LNCAP (cell line): Measurements from ENCODE around the gene B4GALT6.

Experiments used
- TF ChIP-seq, protein P1 (sequence below): fragments of 450-650 bp; IDR thresholded peaks from 2 replicates; pipeline ENCODE4 v1.5.1; 2017; ENCODE audit warnings: mild to moderate bottlenecking

B4GALT6 gene

GRCh38 chr18:31666055-31666454 is 18.3 kb downstream of the B4GALT6 start:
- TF ChIP-seq, protein P1, sequence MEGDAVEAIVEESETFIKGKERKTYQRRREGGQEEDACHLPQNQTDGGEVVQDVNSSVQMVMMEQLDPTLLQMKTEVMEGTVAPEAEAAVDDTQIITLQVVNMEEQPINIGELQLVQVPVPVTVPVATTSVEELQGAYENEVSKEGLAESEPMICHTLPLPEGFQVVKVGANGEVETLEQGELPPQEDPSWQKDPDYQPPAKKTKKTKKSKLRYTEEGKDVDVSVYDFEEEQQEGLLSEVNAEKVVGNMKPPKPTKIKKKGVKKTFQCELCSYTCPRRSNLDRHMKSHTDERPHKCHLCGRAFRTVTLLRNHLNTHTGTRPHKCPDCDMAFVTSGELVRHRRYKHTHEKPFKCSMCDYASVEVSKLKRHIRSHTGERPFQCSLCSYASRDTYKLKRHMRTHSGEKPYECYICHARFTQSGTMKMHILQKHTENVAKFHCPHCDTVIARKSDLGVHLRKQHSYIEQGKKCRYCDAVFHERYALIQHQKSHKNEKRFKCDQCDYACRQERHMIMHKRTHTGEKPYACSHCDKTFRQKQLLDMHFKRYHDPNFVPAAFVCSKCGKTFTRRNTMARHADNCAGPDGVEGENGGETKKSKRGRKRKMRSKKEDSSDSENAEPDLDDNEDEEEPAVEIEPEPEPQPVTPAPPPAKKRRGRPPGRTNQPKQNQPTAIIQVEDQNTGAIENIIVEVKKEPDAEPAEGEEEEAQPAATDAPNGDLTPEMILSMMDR, result no peak

DNA sequence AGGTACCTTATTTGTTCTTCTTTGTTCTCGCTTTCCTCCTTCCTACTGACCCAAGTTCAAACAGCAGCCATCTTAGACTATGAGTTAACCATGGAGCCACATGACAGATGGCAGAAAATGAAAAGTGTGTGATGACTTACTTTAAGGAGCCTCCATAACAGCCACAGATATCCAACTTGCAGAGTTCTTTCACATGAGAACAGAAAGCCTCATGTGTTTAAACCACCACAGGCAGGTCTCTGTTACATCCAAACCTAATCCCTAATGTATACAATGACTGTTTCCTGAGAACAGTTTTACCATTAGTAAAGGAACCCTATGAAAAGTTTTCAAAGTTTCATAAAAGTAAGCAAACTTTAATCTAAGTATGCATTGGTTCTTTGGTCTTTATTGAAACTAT is 20.3 kb downstream of the B4GALT6 start:
- TF ChIP-seq, protein P1, result no peak

DNA sequence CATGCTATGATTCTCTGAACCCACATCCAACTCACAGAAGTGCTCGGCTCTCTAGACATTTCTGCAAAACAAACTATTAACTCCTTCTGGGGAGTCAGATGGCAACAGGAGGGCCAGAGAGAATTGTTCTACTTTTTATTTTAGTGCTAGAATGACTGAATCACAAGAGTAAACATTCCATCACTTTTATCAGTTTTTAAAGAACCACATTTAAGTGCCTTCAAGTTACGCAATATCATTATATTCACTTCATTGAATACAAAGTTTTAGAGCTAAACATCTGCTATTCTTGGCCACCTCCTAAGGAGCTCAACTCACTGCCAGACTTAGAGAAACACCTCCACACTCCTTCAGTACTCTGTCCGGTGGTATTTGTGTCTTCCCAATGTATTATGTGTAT is 22.4 kb downstream of the B4GALT6 start:
- TF ChIP-seq, protein P1, result no peak

- TF ChIP-seq, protein P1, result no peak
Measured at GRCh38 chr18:31660763-31661162, 23.6 kb downstream of the B4GALT6 start.

GRCh38 chr18:31659576-31660177 is 24.7 kb downstream of the B4GALT6 start:
- TF ChIP-seq, protein P1, result no peak

GRCh38 chr18:31658670-31659575 is 25.5 kb downstream of the B4GALT6 start:
- TF ChIP-seq, protein P1, result no peak

DNA sequence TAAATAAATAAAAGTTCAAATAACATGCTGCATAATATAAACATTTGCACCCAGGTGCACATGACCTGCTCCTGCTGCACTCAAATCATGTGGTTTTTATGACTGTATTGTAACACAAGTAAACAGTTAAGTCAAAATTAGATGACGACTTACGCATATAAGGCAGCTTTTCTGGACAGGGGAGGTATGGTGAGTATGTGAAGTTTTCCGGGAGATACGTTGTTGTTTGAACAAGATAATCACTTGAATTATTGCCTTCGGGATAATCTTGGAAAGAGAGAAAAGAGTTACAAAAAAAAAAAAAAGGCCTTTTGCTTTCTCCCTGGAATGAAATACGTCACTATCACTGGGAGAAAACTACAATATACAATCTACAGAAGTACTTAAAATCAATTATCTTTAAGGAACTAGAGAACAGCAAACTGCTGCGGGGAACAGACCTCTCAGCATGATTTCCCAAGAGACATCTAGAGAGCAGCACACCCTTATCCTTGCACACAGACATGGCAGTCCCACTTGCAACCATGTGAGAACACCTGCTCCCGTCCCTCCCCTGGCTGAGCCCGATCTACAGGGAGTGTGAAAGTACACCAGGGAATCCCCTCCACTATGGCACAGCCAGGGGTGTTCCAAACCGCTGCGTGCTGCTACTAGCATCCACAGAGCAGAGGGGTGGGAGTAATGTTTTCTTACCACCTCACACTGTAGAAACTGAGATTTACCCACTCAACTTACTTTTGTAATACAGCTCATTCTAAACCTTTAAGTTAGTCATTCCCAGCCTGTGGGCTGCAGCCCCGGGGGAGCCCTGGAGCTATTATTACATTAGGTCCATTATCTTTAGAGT is 26.3 kb downstream of the B4GALT6 start:
- TF ChIP-seq, protein P1, result no peak
